ENCODE data around the gene MAL. TPM values are rescaled to one million over a fixed set of nuclear protein-coding genes. Genes with fewer than 3 reads are reported as not detected.

The MAL gene
- total and polyA plus RNA-seq, 2 experiments from 2014 or later, result 1.4 TPM; not detected in 1

DNA sequence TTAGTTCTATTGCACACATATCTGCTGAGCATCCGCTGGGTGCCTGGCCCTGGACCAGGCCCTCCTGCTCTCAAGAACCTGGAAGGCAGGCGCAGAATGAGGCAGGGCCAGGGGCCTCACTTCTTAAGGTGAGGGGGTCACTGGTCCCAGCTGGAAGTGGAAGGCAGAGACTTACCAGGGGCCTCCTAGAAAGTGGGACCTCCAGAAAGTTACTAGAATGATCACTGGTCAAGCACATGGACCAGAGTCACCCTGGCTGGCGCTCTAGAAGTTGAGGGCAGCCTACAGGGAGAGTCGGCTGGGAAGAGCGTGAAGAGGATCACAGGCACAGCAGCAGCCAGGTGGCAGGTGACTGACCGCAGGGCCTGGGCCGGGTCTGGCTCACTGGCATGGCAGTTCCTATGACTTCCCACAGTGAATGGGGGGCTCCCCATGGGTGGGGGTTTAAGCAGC lies 26.1 kb upstream of the MAL start:
- Histone ChIP-seq H3K36me3 (replicated peaks; ENCODE audit: insufficient read depth, low read depth) (no peaks in the 10 kb centered on the region), H3K27ac (no peak overlapping the region), H3K9me3 (ENCODE audit: low read depth) (no peaks in the 10 kb centered on the region), H3K27me3 (no peaks in the 10 kb centered on the region), H3K79me2 (no peaks in the 10 kb centered on the region), H3K4me3 (no peak overlapping the region), H4K20me1 (ENCODE audit: insufficient read depth, poor library complexity, severe bottlenecking) (no peaks in the 10 kb centered on the region), H2AFZ (no peak overlapping the region), H3K9me2 (replicated peaks; ENCODE audit: insufficient read depth) (no peaks in the 10 kb centered on the region), H3K4me2 (no peak overlapping the region), H3K4me1 (ENCODE audit: insufficient read depth) (no peaks in the 10 kb centered on the region)
- TF ChIP-seq EZH2 (IDR thresholded peaks at IDR 0.05; ENCODE audit: borderline replicate concordance), result no peak
- TF ChIP-seq EZH2phosphoT487 (IDR thresholded peaks at IDR 0.05; ENCODE audit: low read depth, severe bottlenecking, unreplicated experiment), result no peak
- TF ChIP-seq, protein P1, sequence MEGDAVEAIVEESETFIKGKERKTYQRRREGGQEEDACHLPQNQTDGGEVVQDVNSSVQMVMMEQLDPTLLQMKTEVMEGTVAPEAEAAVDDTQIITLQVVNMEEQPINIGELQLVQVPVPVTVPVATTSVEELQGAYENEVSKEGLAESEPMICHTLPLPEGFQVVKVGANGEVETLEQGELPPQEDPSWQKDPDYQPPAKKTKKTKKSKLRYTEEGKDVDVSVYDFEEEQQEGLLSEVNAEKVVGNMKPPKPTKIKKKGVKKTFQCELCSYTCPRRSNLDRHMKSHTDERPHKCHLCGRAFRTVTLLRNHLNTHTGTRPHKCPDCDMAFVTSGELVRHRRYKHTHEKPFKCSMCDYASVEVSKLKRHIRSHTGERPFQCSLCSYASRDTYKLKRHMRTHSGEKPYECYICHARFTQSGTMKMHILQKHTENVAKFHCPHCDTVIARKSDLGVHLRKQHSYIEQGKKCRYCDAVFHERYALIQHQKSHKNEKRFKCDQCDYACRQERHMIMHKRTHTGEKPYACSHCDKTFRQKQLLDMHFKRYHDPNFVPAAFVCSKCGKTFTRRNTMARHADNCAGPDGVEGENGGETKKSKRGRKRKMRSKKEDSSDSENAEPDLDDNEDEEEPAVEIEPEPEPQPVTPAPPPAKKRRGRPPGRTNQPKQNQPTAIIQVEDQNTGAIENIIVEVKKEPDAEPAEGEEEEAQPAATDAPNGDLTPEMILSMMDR (IDR thresholded peaks at IDR 0.05; ENCODE audit: poor library complexity), result no peak
- no peak for DNase-seq (ENCODE audit: low spot score)
- 86% methylated on average over 7 of the region's 7 CpGs for WGBS (ENCODE audit: low lambda C conversion rate, missing lambda C conversion rate)

DNA sequence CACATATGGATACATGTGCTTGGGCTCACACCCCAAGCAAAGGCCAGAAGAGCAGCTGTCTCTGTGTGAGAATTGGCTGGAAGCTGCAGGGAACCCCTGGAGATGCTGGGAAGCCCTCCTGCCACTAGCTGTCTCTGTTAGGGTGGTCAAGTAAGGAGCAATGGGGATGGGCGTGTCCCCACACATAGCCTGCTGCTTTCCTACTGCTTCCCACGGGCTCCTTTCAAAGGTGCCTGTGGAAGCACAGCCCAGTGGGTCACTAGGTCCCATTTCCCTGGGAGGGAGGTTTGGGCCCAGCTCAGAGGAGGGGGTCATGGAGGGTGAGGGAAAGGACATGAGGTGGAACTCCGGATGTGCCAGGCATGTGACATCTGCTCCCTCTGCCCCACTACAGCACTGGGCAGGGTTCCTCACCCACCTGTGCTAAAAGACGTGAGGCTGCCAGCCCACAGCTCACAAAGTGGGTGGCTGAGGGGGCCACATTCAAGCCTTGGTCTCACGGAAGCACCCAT lies 24.4 kb upstream of the MAL start:
- 65% methylated on average over 5 of the region's 5 CpGs for WGBS (ENCODE audit: low lambda C conversion rate, missing lambda C conversion rate)
- TF ChIP-seq EZH2 (IDR thresholded peaks at IDR 0.05; ENCODE audit: borderline replicate concordance) (no peak), EZH2phosphoT487 (IDR thresholded peaks at IDR 0.05; ENCODE audit: low read depth, severe bottlenecking, unreplicated experiment) (no peak)
- TF ChIP-seq, protein P1 (IDR thresholded peaks at IDR 0.05; ENCODE audit: poor library complexity), result no peak
- H3K4me2 ChIP-seq, result no peak overlapping the region

DNA sequence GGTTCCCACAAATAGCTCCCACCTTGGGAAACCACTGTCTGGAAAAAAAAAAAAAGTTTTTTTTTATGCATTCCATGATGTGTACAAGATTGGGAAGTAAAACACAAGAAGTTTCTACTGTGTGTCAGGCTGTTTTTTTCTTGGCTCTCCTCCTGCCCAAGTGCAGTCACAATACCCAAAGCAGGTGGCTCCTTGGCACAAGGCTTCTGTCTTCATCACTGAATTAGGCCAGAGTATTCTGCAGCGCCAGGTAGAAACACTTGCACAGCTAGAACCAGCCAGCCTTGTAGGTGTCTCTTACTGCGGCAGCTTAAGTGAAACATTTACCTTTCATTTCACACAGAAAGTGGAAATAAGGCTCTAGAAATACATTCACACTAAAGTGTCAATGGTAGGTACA lies 23.8 kb upstream of the MAL start:
- Histone ChIP-seq H3K4me3 (no peak overlapping the region), H4K20me1 (ENCODE audit: insufficient read depth, poor library complexity, severe bottlenecking) (no peaks in the 10 kb centered on the region), H3K27me3 (no peaks in the 10 kb centered on the region), H2AFZ (no peak overlapping the region), H3K9me2 (replicated peaks; ENCODE audit: insufficient read depth) (no peaks in the 10 kb centered on the region), H3K36me3 (replicated peaks; ENCODE audit: insufficient read depth, low read depth) (no peaks in the 10 kb centered on the region), H3K4me2 (no peak overlapping the region), H3K79me2 (no peaks in the 10 kb centered on the region), H3K9me3 (ENCODE audit: low read depth) (no peaks in the 10 kb centered on the region), H3K27ac (no peak overlapping the region), H3K4me1 (ENCODE audit: insufficient read depth) (no peaks in the 10 kb centered on the region)
- DNase-seq (ENCODE audit: low spot score), result no peak
- TF ChIP-seq EZH2phosphoT487 (IDR thresholded peaks at IDR 0.05; ENCODE audit: low read depth, severe bottlenecking, unreplicated experiment), result no peak
- no peak for TF ChIP-seq EZH2 (IDR thresholded peaks at IDR 0.05; ENCODE audit: borderline replicate concordance)
- TF ChIP-seq, protein P1 (IDR thresholded peaks at IDR 0.05; ENCODE audit: poor library complexity), result no peak
- WGBS (ENCODE audit: low lambda C conversion rate, missing lambda C conversion rate), result 85% methylated on average over 2 of the region's 2 CpGs

More for the DNA sequence above, 24.4 kb upstream of the MAL start:
- Histone ChIP-seq H4K20me1 (ENCODE audit: insufficient read depth, poor library complexity, severe bottlenecking) (no peaks in the 10 kb centered on the region), H3K36me3 (replicated peaks; ENCODE audit: insufficient read depth, low read depth) (no peaks in the 10 kb centered on the region), H3K27me3 (no peaks in the 10 kb centered on the region), H2AFZ (no peak overlapping the region), H3K4me1 (ENCODE audit: insufficient read depth) (no peaks in the 10 kb centered on the region), H3K9me2 (replicated peaks; ENCODE audit: insufficient read depth) (no peaks in the 10 kb centered on the region), H3K27ac (no peak overlapping the region), H3K79me2 (no peaks in the 10 kb centered on the region), H3K9me3 (ENCODE audit: low read depth) (no peaks in the 10 kb centered on the region), H3K4me3 (no peak overlapping the region)
- DNase-seq (ENCODE audit: low spot score), result no peak

Measured in hepatocyte (in vitro differentiated cells).